LNCAP (cell line): ENCODE measurements around the gene AATK.

Experiments used
- TF ChIP-seq, protein P1 (sequence below): fragments of 450-650 bp; IDR thresholded peaks from 2 replicates; pipeline ENCODE4 v1.5.1; 2017; ENCODE audit warnings: mild to moderate bottlenecking

The AATK gene

GRCh38 chr17:81095383-81095762, 70.6 kb downstream of the AATK start:
- TF ChIP-seq, protein P1, sequence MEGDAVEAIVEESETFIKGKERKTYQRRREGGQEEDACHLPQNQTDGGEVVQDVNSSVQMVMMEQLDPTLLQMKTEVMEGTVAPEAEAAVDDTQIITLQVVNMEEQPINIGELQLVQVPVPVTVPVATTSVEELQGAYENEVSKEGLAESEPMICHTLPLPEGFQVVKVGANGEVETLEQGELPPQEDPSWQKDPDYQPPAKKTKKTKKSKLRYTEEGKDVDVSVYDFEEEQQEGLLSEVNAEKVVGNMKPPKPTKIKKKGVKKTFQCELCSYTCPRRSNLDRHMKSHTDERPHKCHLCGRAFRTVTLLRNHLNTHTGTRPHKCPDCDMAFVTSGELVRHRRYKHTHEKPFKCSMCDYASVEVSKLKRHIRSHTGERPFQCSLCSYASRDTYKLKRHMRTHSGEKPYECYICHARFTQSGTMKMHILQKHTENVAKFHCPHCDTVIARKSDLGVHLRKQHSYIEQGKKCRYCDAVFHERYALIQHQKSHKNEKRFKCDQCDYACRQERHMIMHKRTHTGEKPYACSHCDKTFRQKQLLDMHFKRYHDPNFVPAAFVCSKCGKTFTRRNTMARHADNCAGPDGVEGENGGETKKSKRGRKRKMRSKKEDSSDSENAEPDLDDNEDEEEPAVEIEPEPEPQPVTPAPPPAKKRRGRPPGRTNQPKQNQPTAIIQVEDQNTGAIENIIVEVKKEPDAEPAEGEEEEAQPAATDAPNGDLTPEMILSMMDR: no peak

- TF ChIP-seq, protein P1: no peak
These were observed 71.3 kb downstream of the AATK start for GRCh38 chr17:81094509-81095382.

- TF ChIP-seq, protein P1: no peak
These were observed 72.2 kb downstream of the AATK start for GRCh38 chr17:81093619-81094508.

DNA sequence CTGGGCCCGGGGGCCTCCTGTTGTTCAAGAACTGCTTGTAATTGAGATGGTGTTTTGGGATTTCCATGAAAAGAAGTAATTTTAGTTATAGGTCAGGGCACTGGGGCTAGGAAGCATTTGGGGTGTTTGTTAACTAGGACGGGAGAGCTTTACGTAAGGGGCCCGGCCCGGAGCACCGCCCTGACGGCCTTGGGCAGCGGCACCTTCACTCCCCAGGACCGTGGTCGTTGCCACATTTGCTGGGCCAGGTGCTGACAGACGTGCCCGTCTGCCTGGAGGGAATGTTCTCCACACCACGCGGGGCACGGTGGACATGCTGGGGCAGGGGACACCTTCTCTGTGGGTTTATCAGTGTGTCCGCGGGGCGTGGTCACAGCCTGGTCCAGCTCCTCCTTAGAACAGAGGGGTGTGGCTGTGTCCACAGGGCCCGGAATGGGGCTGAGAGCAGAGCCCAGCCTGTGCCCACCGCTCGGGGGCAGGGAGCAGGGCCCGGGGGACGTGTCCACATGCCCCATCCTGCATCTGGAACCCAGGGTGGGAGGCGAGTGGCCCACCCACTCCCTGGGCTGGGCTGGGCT, 73.4 kb downstream of the AATK start:
- TF ChIP-seq, protein P1: no peak

DNA sequence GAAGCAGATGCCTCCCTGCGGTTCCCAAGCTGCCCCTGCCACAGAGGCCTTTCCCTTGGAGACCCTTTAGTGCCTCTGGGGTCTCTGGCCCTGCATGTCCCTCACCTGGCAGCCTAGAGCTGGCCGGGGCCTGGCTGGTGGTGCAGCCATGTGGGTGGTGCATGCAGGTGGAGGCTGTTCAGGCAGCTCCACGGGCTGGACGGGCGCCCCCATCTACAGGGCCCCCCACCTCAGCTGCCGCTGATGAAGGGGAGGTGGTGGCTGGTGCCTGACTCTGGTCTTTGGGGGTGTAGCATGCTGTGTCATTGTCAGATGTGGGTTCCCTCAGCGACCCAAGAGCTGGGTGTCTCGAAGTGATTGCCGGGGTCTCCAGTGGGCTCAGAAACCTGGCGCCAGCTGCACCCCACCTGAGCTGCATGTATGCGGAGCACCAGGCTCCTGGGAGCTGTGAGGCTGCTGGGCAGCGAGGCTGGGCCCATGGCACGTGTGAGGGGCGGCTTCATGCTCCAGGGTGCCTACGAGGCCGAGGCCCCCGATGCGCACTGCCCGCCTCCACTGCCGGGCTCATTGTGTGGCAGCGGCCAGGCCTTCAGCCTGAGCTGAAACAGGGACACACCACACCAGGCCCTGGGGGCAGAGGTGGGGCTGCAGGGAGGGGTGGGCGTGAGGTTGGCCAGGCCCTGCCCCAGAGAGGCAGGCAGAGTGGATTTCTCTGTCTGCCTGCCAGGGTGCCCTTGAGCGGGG, 74.1 kb downstream of the AATK start:
- TF ChIP-seq, protein P1: no peak

- TF ChIP-seq, protein P1: no peak
These were observed 74.9 kb downstream of the AATK start for GRCh38 chr17:81091154-81091553.
